ENCODE data around the gene PARVB.

The PARVB gene

GRCh38 chr22:44063462-44064371 is 39.6 kb downstream of the PARVB start:
- DNase-seq, result no peak

GRCh38 chr22:44067033-44067432 is 42.9 kb downstream of the PARVB start:
- no peak for DNase-seq

- DNase-seq, result no peak
Observed at GRCh38 chr22:44067901-44068300, 43.8 kb downstream of the PARVB start.

- DNase-seq, result no peak
Observed at GRCh38 chr22:44068422-44069191, 44.5 kb downstream of the PARVB start.

DNA sequence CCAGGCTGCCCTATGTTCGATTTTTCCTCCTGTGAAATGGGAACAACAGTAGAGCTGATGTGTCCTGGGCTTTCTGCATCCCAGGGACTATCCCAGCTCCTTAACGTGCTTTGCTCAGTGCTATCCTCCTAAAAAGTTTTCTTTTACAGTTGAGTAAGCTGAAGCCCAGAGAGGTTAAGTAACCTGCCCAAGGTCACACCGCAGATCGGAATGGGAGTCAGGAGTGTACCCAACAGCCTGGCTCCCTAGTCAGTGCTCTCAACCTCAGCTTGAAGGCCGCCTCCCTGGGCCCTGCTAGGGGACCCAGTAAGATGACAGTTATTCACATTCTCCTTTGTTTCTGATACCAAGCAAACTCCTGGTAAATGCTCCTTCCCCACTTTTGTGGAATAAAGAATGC is 45.9 kb downstream of the PARVB start:
- no peak for DNase-seq

- DNase-seq, result no peak
Observed at GRCh38 chr22:44071781-44072326, 47.8 kb downstream of the PARVB start.

- no peak for DNase-seq
Observed at GRCh38 chr22:44074337-44074984, 50.4 kb downstream of the PARVB start.

DNA sequence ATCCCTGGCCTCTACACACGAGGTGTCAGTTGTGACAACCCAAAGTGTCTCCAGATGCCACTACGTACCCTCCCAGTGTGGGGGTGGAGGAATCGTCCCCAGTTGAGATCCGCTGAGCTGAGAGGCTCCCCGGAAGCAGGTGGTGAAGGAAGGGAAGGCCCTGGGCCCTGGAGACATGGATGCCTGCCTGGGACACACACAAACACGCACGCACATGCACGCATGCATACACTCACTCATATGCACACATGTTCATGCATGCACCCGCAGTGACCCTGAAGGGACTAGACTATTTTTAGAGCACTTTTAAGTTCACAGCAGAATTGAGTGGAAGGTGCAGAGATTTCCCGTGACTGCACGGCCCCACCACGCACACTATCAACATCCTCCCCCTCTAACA is 50.9 kb downstream of the PARVB start:
- DNase-seq, result no peak

DNA sequence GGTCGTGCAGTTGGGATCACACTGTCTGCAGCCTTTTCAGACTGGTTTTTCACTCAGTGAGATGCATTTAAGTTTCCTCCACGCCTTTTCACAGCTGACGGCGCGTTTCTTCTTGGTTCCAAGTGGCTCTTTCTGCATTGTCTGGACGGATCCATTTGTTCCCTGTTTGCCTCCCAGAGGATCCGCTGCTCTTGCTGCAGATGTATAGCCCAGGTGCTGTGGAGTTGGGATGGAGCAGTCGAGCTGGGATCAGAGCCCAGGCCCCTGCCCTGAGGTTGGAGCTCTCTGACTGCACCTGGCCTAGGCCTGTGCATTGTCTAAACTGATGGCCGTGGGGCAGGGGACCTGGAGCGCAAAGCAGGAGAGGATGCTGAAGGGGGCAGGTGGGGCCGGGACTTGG is 51.6 kb downstream of the PARVB start:
- no peak for DNase-seq

DNA sequence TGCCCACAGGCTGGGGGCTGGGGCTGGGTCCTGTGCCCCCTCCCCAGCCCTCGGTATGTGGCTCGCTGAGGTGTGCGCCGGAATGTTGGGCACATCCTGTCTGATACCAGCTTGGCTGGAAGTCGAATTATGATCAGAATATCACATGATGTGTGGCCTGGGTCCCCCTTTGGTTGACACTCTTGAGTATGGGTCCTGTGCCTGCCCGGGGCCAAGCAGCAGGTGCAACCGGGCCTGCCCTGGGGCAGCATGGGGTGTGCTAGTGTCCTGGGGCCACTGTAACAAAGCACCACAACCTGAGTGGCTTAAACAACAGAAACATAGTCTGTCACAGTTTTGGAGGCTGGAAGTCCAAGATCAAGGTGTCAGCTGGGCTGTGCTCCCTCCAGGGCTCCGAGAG is 52.7 kb downstream of the PARVB start:
- no peak for DNase-seq

GRCh38 chr22:44080936-44081861 is 57.1 kb downstream of the PARVB start:
- peak; percentile 77 for DNase-seq

DNA sequence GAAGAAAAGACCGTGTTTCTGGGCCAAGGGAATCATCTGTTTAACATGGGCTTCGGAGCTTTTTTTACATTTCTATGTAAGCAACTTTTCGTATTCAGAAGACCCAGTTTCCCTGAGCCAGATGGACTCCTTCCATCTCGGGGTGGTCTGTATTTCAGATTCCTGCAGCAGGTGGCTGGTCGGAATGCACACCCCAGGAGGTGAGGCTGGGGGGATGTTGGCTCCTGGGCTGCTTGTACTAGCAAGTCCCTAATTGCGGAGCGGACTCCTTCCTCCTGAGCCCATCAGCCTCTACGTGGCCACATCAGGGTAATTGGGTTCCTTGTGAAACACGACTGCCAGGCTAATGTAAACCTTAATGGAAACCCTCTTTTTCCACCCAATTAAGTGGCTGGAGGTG is 58.7 kb downstream of the PARVB start:
- no peak for DNase-seq

- DNase-seq, result no peak
Observed at GRCh38 chr22:44084044-44084772, 60.1 kb downstream of the PARVB start.

DNA sequence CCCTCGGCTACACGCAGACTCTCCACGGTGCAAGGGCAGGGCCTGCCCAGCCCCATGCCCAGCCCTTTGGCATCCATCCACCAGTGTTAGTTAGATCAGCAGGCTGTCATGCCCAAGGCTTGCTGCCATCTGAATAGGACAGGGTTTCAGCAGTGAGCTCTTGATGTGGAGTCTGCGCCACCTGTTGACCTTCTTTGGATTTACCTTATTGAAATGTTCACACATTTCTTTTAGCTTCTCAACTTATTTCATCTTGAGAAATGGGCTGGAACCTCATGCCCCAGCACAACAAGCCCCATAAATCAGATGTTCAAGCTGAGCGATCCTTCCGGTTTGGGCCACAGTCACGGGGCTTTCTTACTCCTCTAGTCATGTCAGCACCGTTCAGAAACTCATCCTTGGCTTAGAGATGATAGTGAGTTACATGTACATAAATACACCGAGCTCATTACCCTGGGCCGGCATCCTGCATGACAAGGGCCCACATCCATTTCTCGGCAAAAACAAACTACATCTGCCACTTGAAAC is 61.7 kb downstream of the PARVB start:
- DNase-seq, result peak; percentile 13

DNA sequence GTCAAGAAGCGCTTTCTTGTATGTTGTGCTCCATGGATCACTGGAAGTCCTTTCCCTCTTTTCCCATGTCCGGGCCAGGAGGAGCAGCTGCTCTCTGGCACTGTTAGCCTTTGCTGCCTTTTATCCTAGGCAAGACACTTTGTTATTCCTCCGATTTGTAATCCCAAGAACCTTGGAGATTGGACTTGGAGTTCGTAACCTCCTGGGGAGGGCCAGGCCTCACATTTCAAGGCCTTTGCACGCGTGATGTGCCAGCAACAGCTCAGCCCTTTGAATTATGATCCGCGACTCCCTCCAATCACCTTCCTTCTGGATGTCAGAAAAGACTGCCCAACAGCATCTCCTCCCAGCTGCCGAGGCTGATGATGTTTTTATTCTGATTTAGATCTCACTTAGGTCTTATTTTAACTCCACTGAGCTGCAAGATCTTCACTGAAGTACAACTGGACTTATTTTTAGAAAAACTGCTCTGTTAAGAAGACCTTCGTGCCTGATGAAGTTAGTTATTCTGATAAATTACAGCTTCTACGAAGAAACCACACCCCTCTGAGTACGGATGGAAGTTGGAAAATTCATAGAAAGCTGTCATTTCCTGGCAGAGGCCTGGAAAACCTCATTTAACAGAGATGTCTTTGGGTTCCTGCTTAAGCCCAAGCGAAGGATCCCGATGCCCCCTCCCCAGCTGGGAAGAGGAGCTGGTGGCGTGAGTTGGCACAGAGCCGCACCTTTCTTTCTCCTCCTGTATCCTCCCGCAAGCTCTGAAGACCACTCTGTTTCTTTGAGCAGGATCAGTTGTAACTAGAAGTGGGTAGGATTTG is 62.4 kb downstream of the PARVB start:
- DNase-seq, result no peak

GRCh38 chr22:44087089-44087430 is 63.0 kb downstream of the PARVB start:
- no peak for DNase-seq

GRCh38 chr22:44088976-44089570 is 65.0 kb downstream of the PARVB start:
- DNase-seq, result no peak

GRCh38 chr22:44089717-44090570 is 65.8 kb downstream of the PARVB start:
- DNase-seq, result no peak

DNA sequence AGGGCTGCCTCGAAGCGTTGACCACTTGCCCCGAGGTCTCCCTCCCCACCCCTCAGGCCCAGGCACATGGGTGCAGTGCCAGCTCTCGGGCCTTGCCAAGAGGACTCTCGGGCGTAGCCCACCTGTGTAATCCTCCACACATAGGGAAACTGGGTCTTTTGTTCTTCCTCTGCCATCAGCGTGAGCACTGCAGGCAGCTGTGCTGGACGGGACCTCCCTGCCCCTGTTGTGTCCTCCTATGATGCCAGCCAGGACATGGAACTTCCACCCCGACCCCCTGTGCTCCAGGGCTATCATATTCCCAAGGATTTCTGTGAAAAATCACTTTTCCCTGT is 66.4 kb downstream of the PARVB start:
- no peak for DNase-seq

Data from CD4-positive, alpha-beta T cell treated with Interleukin-6 for 4 hours (primary cell).